HG03521 (cell line): Measurements from ENCODE around the gene SLC30A10.
"Not testable (repeated sequence)": the region's sequence is repeated elsewhere in the genome, so short reads cannot be mapped to it uniquely, and the experiment has no call there.

Source experiments
- ATAC-seq: cut with Tn5 transposase; IDR thresholded peaks from one replicate; pipeline ENCODE4 v1.9.1; 2021; ENCODE audit warnings: mild to moderate bottlenecking, moderate library complexity; ENCODE audit not compliant: unreplicated experiment

Gene SLC30A10

GRCh38 chr1:219928791-219929118 lies 398 bp upstream of the SLC30A10 start:
- ATAC-seq: no peak

- no peak for ATAC-seq
Observed at GRCh38 chr1:219927298-219927955, 930 bp downstream of the SLC30A10 start.

DNA sequence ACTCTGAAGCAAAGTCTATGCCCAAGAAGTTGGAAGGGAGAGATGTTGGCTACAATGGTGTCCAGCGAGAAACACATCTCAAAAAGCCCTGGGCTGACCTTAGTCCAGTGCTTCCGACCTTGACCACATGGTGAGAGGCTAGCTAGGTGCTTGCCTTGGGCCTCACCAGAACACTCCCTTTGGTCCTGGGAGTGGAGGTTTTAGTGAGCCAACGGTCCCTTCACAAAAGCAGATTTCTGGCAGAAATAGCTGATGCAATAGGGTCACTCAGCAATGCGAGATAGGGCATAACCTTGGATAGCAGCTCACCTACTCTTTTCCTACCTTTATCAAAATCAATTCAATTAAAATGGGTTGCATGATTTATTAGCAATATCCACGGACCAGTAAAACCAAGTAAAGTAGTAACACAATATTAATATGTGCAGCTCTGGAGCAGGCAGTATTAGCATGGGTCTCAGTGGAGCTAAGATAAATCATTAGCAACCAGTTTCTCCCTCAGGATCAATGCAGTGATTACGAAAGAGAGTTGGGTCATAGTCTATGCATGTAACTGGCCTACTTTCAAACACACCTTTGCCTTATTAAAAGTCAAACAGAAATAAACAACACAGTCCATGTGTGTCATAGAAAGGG lies 1.9 kb downstream of the SLC30A10 start:
- no peak for ATAC-seq

- no peak for ATAC-seq
Observed at GRCh38 chr1:219924342-219924741, 4.0 kb downstream of the SLC30A10 start.

DNA sequence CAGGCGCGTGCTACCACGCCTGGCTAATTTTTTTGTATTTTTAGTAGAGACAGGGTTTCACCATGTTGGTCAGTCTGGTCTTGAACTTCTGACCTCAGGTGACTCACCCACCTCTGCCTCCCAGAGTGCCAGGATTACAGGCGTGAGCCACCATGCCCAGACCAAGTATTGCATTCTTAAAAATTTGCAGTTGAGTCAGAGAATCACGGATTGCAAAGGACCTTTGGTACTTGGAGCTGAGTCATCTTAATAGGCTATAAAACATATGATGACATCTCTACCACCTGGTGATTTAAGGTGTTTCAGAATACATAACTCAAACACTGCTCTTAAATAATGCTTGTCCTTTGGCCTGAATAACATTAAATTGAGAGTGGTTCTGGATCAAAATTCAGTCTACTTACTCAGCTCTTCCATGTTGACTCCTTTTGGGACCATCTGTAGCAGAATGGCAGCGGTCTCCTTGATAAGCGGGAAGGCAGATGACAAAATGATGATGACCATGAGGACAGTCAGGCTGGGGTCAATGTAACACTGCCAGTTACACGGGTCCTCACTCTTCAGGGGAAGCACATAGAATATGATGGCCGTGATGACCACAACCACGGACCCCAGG lies 10.4 kb downstream of the SLC30A10 start:
- ATAC-seq: no peak

- ATAC-seq: no peak
Observed at GRCh38 chr1:219917281-219917680, 11.1 kb downstream of the SLC30A10 start.

DNA sequence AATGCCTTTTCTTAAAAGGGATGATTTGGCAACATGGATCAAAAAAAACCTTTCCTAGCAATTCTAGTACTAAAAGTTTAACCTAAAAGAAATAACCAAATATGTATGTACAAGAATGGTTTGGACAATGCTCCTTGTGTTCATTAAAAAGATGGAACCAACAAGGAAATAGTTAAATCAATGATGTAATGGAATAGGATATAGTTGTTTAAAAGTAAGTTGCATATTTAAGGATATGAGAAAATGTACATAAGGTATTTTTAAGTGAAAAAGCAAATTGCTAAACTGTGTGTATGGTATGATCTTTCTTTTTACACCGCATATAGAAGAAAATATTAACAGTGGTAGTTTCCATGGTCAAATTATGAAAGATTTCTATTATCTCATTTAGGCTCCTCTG lies 12.1 kb downstream of the SLC30A10 start:
- no peak for ATAC-seq

DNA sequence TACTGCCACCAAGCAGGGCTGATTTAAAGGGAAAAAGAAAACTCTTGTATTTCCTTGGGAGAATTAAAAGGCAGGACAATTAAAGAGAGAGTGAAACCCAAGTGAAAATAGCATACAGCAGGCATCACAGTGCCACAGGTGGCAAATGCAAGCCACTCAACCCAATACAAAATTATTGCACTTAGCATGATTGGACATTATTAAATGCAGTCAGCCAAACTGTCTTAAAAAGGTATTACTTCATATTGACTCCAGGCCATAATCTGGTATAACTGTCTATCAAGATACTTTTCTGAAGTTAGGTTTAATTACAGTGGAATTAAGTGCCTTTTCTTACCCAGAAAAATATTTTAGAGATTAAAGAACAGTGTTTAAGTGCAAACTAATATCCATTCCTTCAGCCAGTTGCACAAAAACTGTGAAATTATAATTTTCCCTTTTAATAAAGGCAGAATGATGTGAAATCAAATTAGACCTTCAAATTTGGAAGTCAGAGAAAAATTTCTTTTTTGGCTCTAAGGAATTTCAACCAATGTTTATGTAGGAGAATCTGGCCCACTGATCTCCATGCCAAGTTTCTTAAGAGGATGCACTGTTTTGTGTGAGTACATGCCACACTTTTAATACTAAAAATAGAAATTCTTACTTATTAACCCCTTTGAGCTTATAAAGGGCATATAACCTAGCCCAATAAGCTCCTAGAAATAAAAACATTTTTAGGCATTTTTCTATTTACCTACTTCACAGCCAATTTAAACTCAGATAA lies 15.2 kb downstream of the SLC30A10 start:
- no peak for ATAC-seq

DNA sequence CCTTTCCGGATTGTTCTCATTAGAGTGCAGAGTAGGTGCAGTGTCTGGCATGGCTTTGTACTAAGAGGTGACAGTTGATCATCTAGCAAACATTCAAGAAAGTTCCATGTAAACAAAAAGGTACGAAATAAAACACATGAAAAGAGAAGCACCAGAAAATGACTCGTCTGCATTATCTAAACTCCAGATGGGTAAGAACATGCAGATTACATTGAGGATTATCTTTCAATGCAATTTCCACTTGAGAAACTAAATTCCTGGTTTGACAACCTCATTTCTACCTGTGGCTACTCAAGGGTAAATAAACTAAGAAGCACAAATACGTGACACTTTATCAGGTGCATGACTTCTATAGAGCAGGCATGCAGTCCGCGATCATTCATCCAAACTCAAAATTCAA lies 17.6 kb downstream of the SLC30A10 start:
- ATAC-seq: no peak

DNA sequence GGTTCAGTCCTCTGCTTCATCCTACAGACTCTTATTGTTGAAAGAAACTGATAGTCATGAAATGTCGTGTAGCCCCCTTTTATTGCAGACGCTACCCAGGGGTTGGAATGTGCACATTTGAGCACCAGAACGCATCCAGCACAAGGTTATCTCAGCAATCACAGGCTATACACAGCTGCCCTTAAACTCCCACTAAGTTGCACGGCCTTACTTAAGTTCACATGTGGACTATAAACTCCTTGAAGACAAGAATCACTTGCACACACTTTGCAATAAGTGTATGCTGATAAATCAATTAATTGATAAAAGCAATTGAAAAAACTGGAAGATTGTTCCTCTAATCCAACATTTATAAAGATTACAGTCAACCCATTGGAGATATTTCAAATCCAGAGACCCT lies 18.9 kb downstream of the SLC30A10 start:
- ATAC-seq: no peak

DNA sequence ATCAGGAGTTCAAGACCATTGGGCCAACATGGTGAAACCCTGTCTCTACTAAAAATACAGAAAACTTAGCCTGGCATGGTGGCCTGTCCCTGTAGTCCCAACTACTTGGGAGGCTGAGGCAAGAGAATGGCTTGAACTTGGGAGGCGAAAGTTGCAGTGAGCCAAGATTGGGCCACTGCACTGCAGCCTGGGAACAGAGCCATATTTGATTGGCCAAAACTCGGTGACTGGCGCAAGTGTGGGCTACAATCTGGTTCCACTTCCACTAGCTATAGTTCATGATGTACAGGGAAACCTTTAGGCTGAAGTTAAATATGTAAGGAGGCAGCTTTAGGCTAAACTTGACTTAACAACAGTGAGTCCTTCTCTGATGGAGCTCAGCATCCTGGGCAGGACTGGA lies 20.2 kb downstream of the SLC30A10 start:
- no peak for ATAC-seq

DNA sequence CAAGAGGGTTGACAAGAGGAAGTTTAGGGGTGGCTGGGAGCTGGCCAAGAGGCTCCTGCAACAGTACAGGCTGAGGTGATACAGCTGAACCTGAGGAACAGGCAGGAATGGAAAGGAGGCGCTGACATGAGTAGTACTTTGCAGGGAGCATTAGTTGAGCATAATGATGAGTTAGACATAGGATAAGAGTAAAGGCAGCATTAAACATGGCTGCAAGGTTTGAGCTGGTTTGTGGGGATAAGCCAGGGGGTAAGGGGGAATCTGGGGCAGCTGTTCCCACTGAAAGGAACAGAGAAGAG lies 20.6 kb downstream of the SLC30A10 start:
- ATAC-seq: no peak

DNA sequence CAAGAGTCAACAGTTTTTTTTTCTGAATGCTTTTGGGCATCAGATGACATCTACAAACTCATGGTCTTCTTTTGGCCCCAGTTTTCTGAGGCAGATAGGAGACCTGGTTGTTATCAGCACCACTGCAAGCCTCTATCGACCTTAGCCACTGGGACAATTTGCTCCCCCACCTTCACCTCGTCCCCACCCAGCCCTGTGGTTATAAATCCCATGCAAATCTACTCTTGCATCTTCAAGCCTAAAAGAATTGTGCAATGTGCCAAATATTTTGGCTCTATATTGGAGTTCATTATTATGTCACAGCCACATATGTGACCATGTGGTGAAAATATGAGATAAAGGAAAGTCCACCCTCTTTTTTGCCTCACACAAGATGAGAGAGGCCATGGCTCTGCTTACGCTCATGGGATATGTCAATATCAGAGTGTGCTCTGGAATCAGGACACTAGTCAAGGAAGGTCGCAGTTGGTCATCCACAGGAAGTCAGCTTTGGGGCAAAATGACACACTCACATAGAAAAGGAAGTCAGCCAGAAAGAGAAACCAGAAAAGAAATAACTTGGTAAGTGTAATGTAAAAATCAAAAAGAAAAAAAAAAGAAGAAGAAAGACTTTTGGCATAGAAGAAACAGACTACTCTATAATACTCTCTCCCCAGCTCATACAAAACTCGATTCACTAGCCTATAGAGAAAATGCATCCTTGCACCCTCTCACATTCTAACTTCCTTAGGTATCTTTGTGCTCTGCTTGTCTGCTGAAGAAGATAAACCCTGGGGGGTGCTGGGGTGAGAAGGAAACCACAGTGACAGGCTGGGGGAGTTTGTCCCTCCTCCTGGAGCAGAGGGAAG lies 21.2 kb downstream of the SLC30A10 start:
- no peak for ATAC-seq

- ATAC-seq: not testable (repeated sequence)
Observed at GRCh38 chr1:219906565-219906923, 21.8 kb downstream of the SLC30A10 start.

- no peak for ATAC-seq
Observed at GRCh38 chr1:219905524-219905923, 22.8 kb downstream of the SLC30A10 start.

- no peak for ATAC-seq
Observed at GRCh38 chr1:219904934-219905333, 23.4 kb downstream of the SLC30A10 start.

DNA sequence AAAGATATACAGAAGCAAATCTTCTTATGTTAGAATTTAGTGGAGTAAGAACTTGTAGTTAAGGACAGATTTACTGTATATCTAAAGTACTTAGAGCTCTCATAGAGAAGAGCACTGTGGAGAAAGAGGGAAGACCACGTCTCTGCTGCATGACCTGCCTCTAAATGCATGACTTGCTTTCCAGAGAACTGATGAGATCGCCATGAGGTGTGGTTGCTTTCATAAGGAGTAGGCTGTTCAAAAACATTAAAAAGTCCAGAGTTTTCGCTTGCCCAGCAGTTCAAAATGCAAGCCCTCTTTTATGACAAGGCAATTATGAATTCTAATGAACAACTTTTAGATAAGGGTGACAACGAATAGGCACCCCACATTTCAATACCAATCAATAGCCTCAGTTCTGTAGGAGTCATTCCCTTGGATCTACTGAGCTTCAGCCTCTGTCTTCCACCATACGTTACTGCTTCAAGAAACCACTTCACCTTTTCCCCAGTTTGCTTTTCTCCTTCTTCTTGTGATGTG lies 24.9 kb downstream of the SLC30A10 start:
- ATAC-seq: no peak

- ATAC-seq: no peak
Observed at GRCh38 chr1:219902951-219903350, 25.4 kb downstream of the SLC30A10 start.

- no peak for ATAC-seq
Observed at GRCh38 chr1:219900882-219901281, 27.5 kb downstream of the SLC30A10 start.

DNA sequence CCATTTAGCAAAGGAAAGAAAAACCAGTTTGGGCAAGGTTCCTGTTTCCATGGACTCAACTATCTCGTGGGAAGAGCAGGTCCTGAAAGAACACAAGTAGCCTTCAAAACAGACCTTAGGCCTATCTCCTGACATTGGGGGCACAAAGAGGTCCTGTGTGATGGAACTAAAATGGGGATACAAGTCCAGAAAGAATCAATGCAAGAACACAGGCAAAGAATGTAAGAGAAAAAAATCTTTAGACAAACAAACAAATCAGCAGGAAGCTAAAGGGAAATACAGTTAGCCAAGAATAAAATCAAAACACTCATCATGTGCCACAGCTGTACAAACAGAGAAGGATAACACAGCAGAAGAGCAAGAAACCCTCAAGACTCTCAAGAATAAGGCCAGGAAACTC lies 28.2 kb downstream of the SLC30A10 start:
- no peak for ATAC-seq

DNA sequence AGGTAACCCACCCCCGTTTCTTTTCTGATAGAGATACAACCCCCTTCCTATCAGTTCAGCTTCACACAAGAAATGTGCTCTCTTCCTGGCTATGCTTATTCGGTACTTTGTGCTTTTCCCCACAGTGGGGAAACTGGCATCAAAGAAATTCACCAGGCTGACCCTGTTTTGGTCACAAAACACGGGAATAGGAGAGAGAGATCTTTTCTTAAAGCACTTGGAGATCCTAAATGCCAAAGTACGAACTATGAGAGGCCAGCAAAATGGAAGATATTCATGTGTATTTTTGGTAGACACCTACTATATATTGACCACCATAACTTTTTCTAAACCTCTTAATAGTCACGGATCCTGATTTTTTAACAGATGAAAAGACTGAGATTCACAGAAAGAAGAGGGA lies 30.0 kb downstream of the SLC30A10 start:
- ATAC-seq: no peak
